ENCODE results near the gene GLI3.

GLI3 gene

DNA sequence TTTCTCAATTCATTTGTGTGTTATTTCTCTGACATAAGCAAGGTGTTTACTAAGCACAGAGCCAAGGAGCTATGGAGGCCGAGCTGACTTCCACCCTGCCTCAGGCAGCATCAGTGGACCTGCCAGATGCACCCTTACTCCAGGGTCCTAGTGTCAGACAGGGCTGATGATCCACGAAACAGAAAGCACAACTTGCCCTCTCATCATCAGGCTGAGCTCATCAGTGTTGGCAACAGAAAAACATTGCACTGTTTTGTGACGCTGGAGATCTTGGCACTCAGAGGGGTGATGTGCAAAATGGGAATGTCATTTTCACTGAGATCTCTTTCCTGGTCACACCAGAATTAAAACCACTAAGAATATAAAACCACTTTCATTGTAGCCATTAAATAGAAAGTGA lies 201.8 kb downstream of the GLI3 start:
- TF ChIP-seq POLR2A (IDR thresholded peaks at IDR 0.05; ENCODE audit: low read depth, low read length) (no peak), POLR2AphosphoS5 (IDR thresholded peaks at IDR 0.05; ENCODE audit: low read depth, low read length) (no peak), TAF1 (IDR thresholded peaks at IDR 0.05; ENCODE audit: borderline replicate concordance, low read depth, low read length) (no peak)
- no peak for FAIRE-seq
- DNase-seq (ENCODE audit: insufficient read length): no peak

DNA sequence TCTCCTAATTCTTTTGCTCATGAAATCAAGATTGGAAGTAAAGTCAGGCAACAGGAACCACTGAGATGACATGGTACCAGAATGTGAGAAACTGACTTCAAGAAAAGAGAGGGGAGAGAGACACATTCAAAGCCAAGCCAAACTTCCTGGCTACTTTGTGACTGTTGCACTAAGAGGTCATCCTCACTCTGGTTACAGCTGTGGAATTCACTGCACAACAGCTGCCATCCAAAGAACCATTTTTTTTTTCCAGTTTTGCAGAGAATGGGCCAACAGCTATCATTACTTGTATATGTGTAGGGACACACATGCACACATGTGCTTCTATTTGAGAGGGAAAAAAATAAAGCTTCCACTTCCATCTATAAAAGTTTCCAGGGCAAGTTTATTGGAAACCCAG lies 203.5 kb downstream of the GLI3 start:
- FAIRE-seq (no peak), DNase-seq (ENCODE audit: insufficient read length) (no peak)
- TF ChIP-seq POLR2A (IDR thresholded peaks at IDR 0.05; ENCODE audit: low read depth, low read length): no peak
- TF ChIP-seq POLR2AphosphoS5 (IDR thresholded peaks at IDR 0.05; ENCODE audit: low read depth, low read length): no peak
- no peak for TF ChIP-seq TAF1 (IDR thresholded peaks at IDR 0.05; ENCODE audit: borderline replicate concordance, low read depth, low read length)

DNA sequence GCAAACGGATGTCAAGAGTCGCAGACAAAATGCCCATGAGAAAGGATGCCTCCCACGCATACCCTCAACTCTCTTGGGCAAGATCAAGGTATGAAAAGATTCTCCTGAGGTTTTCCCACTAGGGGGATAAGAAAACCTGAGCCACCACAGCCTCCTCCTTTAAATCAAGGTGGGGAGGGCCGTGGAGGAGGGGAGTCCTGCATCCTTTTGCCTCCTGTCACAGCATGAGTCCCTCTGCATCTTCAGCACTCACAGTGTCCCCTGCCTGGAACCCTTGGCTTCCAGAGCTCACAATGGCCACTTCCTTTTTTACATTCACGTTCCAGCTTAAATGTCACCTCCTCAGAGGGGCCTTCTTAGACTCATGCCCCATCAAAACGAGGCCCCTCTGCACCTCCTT lies 207.6 kb downstream of the GLI3 start:
- no peak for FAIRE-seq
- TF ChIP-seq POLR2A (IDR thresholded peaks at IDR 0.05; ENCODE audit: low read depth, low read length): no peak
- TF ChIP-seq POLR2AphosphoS5 (IDR thresholded peaks at IDR 0.05; ENCODE audit: low read depth, low read length): no peak
- TF ChIP-seq TAF1 (IDR thresholded peaks at IDR 0.05; ENCODE audit: borderline replicate concordance, low read depth, low read length): no peak
- DNase-seq (ENCODE audit: insufficient read length): no peak

DNA sequence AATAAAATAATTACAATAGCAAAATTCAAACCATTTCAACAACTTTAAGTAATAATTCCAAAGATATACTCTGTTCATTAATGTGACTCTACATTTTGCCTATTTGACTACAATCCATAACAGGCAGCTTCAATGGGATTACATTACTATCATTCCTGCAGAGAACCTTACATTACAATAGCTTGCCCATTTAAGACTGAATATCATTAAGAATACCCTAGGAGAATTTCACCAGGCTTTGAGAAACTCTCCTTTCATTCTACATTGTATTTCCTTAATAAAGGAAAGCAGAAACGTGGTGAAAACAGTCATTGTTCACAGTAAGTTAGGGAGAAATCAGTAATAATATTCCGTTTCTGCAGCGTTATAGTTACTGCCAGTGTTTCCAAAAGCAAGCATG lies 209.5 kb downstream of the GLI3 start:
- DNase-seq (ENCODE audit: insufficient read length): no peak
- no peak for TF ChIP-seq TAF1 (IDR thresholded peaks at IDR 0.05; ENCODE audit: borderline replicate concordance, low read depth, low read length)
- TF ChIP-seq POLR2AphosphoS5 (IDR thresholded peaks at IDR 0.05; ENCODE audit: low read depth, low read length): no peak
- no peak for TF ChIP-seq POLR2A (IDR thresholded peaks at IDR 0.05; ENCODE audit: low read depth, low read length)
- FAIRE-seq: no peak

- DNase-seq (ENCODE audit: insufficient read length) (no peak), FAIRE-seq (no peak)
- TF ChIP-seq POLR2A (IDR thresholded peaks at IDR 0.05; ENCODE audit: low read depth, low read length): no peak
- no peak for TF ChIP-seq POLR2AphosphoS5 (IDR thresholded peaks at IDR 0.05; ENCODE audit: low read depth, low read length)
- no peak for TF ChIP-seq TAF1 (IDR thresholded peaks at IDR 0.05; ENCODE audit: borderline replicate concordance, low read depth, low read length)
Measured at GRCh38 chr7:42026622-42027197, 210.3 kb downstream of the GLI3 start.

- DNase-seq (ENCODE audit: insufficient read length) (no peak), FAIRE-seq (no peak)
- TF ChIP-seq POLR2AphosphoS5 (IDR thresholded peaks at IDR 0.05; ENCODE audit: low read depth, low read length): no peak
- TF ChIP-seq POLR2A (IDR thresholded peaks at IDR 0.05; ENCODE audit: low read depth, low read length): no peak
Measured at GRCh38 chr7:42025635-42026375, 211.2 kb downstream of the GLI3 start.

- FAIRE-seq: no peak
- TF ChIP-seq POLR2A (IDR thresholded peaks at IDR 0.05; ENCODE audit: low read depth, low read length) (no peak), TAF1 (IDR thresholded peaks at IDR 0.05; ENCODE audit: borderline replicate concordance, low read depth, low read length) (no peak), POLR2AphosphoS5 (IDR thresholded peaks at IDR 0.05; ENCODE audit: low read depth, low read length) (no peak)
- no peak for DNase-seq (ENCODE audit: insufficient read length)
Measured at GRCh38 chr7:42024537-42024936, 212.5 kb downstream of the GLI3 start.

DNA sequence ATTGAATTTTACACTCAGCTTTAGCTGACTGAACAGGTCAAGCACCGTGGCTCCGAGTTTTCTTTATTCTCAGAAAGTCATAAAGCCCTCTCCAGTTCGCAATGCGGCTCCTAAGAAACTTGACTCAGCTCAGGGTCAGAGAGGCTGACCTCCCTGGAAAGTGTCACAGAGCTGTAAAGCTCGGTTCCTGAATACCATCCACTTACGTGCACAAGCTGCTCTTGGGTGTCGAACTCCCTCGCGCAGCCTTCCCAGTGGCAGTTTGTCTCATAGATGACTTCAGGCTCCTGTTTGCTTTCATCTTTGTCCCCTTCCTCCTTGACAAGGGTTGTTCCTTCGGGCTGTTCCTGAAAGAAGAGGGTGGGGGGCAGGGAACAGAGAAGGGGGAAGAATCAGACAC lies 213.7 kb downstream of the GLI3 start:
- no peak for FAIRE-seq

DNA sequence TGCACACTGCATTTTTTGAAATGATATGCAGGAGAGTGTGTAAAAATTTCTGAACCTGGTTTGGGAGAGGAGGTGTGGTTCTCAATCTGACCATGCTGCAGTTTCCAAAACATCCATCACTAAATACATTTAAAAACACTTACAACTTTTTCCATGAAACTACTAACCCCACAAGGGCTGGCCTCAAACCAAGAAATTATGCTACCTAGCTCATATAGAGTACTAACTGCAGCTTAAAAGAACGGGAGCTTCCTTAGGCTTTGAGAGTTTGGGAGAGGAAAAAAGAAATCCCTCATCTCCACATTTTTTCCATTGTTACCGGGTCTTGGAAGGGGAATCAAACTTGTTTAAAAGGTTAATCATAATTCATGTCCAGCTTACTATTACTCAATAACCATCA lies 214.2 kb downstream of the GLI3 start:
- DNase-seq (ENCODE audit: insufficient read length): no peak
- FAIRE-seq: no peak
- TF ChIP-seq POLR2AphosphoS5 (IDR thresholded peaks at IDR 0.05; ENCODE audit: low read depth, low read length): no peak

More for the DNA sequence above, 213.7 kb downstream of the GLI3 start:
- TF ChIP-seq POLR2A (IDR thresholded peaks at IDR 0.05; ENCODE audit: low read depth, low read length) (no peak), TAF1 (IDR thresholded peaks at IDR 0.05; ENCODE audit: borderline replicate concordance, low read depth, low read length) (no peak), POLR2AphosphoS5 (IDR thresholded peaks at IDR 0.05; ENCODE audit: low read depth, low read length) (no peak)
- DNase-seq (ENCODE audit: insufficient read length): no peak

GRCh38 chr7:42022056-42022455 lies 215.0 kb downstream of the GLI3 start:
- TF ChIP-seq TAF1 (IDR thresholded peaks at IDR 0.05; ENCODE audit: borderline replicate concordance, low read depth, low read length): no peak
- TF ChIP-seq POLR2AphosphoS5 (IDR thresholded peaks at IDR 0.05; ENCODE audit: low read depth, low read length): no peak
- no peak for TF ChIP-seq POLR2A (IDR thresholded peaks at IDR 0.05; ENCODE audit: low read depth, low read length)
- DNase-seq (ENCODE audit: insufficient read length) (no peak), FAIRE-seq (no peak)

GRCh38 chr7:42021631-42022030 lies 215.4 kb downstream of the GLI3 start:
- FAIRE-seq: no peak
- DNase-seq (ENCODE audit: insufficient read length): no peak
- TF ChIP-seq POLR2AphosphoS5 (IDR thresholded peaks at IDR 0.05; ENCODE audit: low read depth, low read length) (no peak), TAF1 (IDR thresholded peaks at IDR 0.05; ENCODE audit: borderline replicate concordance, low read depth, low read length) (no peak), POLR2A (IDR thresholded peaks at IDR 0.05; ENCODE audit: low read depth, low read length) (no peak)

- TF ChIP-seq POLR2A (IDR thresholded peaks at IDR 0.05; ENCODE audit: low read depth, low read length): no peak
- no peak for TF ChIP-seq TAF1 (IDR thresholded peaks at IDR 0.05; ENCODE audit: borderline replicate concordance, low read depth, low read length)
- TF ChIP-seq POLR2AphosphoS5 (IDR thresholded peaks at IDR 0.05; ENCODE audit: low read depth, low read length): no peak
- FAIRE-seq (no peak), DNase-seq (ENCODE audit: insufficient read length) (no peak)
Measured at GRCh38 chr7:42020061-42020460, 216.9 kb downstream of the GLI3 start.

All from GM12892 (cell line).